ENCODE data around the gene PALM. TPM values are rescaled to one million over a fixed set of nuclear protein-coding genes. Genes with fewer than 3 reads are reported as not detected.
"Not testable (repeated sequence)": the region's sequence is repeated elsewhere in the genome, so short reads cannot be mapped to it uniquely, and the experiment has no call there.

PALM gene
- total RNA-seq, 1 experiment from 2014 or later: 43.7 TPM

DNA sequence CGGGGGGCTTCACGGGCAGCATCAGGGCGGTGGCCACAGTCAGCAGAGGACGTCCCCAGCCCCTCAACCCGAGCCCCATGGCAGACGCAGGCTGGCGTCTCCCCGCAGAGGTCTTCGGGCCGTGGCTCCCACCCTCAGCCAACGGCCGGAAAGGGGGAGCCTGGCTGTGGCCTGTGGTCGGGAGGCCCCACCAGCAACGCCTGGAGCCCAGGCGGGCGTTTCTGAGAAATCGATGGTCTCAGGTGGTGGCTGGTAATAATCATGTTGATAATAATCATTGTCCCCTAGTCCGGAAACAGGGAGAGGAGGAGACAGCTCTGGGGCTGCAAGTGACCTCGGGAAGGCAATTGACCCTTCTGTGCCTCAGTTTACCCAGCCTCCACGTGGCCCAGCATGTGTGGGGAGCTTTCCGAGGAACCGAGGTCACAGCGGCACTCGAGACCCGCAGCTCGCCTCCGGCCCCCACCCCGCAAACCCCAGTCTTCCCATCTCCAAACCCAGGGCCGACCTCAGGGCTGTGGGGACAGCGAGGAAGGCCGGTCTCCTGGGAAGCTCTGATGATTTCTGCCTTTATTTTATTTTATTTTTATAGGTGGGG is 13.3 kb upstream of the PALM start, which contains the start of gene PRSS57:
TSS of gene PRSS57 (minus strand) at position 101 of the 598 bp plus-strand sequence. CDS start at position 79, 22 bp downstream.
- no TSS peak for BruUV-seq (replicated peaks)
- intact Hi-C loops (cut with micrococcal nuclease): no loop called here
- H3K4me3 ChIP-seq (replicated peaks in 1 of 2; ENCODE audit: low read depth in 1 of 2, low read length in 2 of 2): no peak within 1 kb of the TSS

DNA sequence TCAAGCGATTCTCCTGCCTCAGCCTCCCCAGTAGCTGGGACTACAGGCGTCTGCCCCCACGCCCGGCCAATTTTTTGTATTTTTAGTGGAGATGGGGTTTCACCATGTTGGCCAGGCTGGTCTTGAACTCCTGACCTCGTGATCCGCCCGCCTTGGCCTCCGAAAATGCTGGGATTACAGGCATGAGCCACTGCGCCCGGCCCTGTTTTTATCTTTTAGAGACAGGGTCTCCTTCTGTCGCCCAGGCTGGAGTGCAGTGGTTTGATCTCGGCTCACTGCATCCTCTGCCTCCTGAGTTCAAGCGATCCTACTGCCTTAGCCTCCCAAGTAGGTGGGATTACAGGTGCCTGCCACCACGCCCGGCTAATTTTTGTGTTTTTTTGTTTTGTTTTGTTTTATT is 10.2 kb upstream of the PALM start:
- CTCF ChIA-PET; H3K9me2 ChIP-seq (ENCODE audit: insufficient read depth); H3K4me1 ChIP-seq (ENCODE audit: control insufficient read depth in 1 of 2, insufficient read depth in 2 of 2, low read length in 2 of 2); RAD21 ChIA-PET (ENCODE audit: low non-redundant PET in 1 of 2, low total read pairs in 2 of 2, uncharacterized antibody in 2 of 2, unreplicated experiment in 2 of 2); BruUV-seq (replicated peaks); H3K79me2 ChIP-seq (ENCODE audit: insufficient read depth, low read length); H3K9me3 ChIP-seq (ENCODE audit: control insufficient read depth in 1 of 2, insufficient read depth in 1 of 2, low read depth in 1 of 2, low read length in 2 of 2); H4K20me1 ChIP-seq (ENCODE audit: insufficient read depth); H3K27me3 ChIP-seq (ENCODE audit: insufficient read depth, low read length); ATAC-seq; H3K4me3 ChIP-seq (replicated peaks in 1 of 2; ENCODE audit: low read depth in 1 of 2, low read length in 2 of 2); H3K9ac ChIP-seq (ENCODE audit: low read length); H3K36me3 ChIP-seq (ENCODE audit: control insufficient read depth in 1 of 2, insufficient read depth in 2 of 2, low read length in 2 of 2); H2AFZ ChIP-seq (ENCODE audit: low read depth, low read length, poor library complexity, severe bottlenecking); H3K27ac ChIP-seq (ENCODE audit: low read depth, low read length); DNase-seq (ENCODE audit: low read depth, low spot score); H3K4me2 ChIP-seq (ENCODE audit: low read length); intact Hi-C loops (cut with micrococcal nuclease): not testable (repeated sequence)
- POLR2A ChIA-PET: interaction anchor here (2.0 kb wide), 1 partner anchor 18 kb away, joined by 10 read pairs; no protein-coding TSS in a partner anchor

More for the DNA sequence above, 13.3 kb upstream of the PALM start, which contains the start of gene PRSS57:
- Histone ChIP-seq H3K79me2 (ENCODE audit: insufficient read depth, low read length) (no peaks in the 10 kb centered on the region), H3K4me1 (ENCODE audit: control insufficient read depth in 1 of 2, insufficient read depth in 2 of 2, low read length in 2 of 2) (no peaks in the 10 kb centered on the region), H3K36me3 (ENCODE audit: control insufficient read depth in 1 of 2, insufficient read depth in 2 of 2, low read length in 2 of 2) (no peaks in the 10 kb centered on the region), H3K9ac (ENCODE audit: low read length) (no peak within 1 kb of the TSS), H2AFZ (ENCODE audit: low read depth, low read length, poor library complexity, severe bottlenecking) (no peak within 1 kb of the TSS), H3K4me2 (ENCODE audit: low read length) (no peak within 1 kb of the TSS), H3K27ac (ENCODE audit: low read depth, low read length) (no peak within 1 kb of the TSS), H3K9me3 (ENCODE audit: control insufficient read depth in 1 of 2, insufficient read depth in 1 of 2, low read depth in 1 of 2, low read length in 2 of 2) (no peaks in the 10 kb centered on the region), H3K9me2 (ENCODE audit: insufficient read depth) (no peaks in the 10 kb centered on the region), H4K20me1 (ENCODE audit: insufficient read depth) (no peaks in the 10 kb centered on the region), H3K27me3 (ENCODE audit: insufficient read depth, low read length) (no peaks in the 10 kb centered on the region)
- no peak for ATAC-seq
- CTCF ChIA-PET: no interaction called here
- TF ChIP-seq JUND (IDR thresholded peaks at IDR 0.05): no peak
- TF ChIP-seq, protein P1, sequence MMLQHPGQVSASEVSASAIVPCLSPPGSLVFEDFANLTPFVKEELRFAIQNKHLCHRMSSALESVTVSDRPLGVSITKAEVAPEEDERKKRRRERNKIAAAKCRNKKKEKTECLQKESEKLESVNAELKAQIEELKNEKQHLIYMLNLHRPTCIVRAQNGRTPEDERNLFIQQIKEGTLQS (IDR thresholded peaks at IDR 0.05): no peak
- no peak for TF ChIP-seq YY1 (IDR thresholded peaks at IDR 0.05; ENCODE audit: extremely low read depth, insufficient replicate concordance, low read depth, low read length)
- no peak for TF ChIP-seq CBX3 (IDR thresholded peaks at IDR 0.05; ENCODE audit: low read depth)
- TF ChIP-seq, protein P2, sequence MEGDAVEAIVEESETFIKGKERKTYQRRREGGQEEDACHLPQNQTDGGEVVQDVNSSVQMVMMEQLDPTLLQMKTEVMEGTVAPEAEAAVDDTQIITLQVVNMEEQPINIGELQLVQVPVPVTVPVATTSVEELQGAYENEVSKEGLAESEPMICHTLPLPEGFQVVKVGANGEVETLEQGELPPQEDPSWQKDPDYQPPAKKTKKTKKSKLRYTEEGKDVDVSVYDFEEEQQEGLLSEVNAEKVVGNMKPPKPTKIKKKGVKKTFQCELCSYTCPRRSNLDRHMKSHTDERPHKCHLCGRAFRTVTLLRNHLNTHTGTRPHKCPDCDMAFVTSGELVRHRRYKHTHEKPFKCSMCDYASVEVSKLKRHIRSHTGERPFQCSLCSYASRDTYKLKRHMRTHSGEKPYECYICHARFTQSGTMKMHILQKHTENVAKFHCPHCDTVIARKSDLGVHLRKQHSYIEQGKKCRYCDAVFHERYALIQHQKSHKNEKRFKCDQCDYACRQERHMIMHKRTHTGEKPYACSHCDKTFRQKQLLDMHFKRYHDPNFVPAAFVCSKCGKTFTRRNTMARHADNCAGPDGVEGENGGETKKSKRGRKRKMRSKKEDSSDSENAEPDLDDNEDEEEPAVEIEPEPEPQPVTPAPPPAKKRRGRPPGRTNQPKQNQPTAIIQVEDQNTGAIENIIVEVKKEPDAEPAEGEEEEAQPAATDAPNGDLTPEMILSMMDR (IDR thresholded peaks at IDR 0.05 in 2 of 3, conservative IDR thresholded peaks at IDR 0.05 in 1 of 3; ENCODE audit: borderline replicate concordance in 1 of 3, insufficient read depth in 1 of 3, low read depth in 2 of 3, low read length in 2 of 3): no peak
- no peak for TF ChIP-seq EZH2 (IDR thresholded peaks at IDR 0.05)
- no peak for TF ChIP-seq FOSL1 (IDR thresholded peaks at IDR 0.05; ENCODE audit: low read depth)
- TF ChIP-seq POLR2A (IDR thresholded peaks at IDR 0.05; ENCODE audit: borderline replicate concordance, extremely low read depth, insufficient read depth, insufficient read length): no peak
- TF ChIP-seq ELF1 (IDR thresholded peaks at IDR 0.05; ENCODE audit: borderline replicate concordance, low read depth): no peak
- no peak for TF ChIP-seq SRF (IDR thresholded peaks at IDR 0.05; ENCODE audit: low read depth)
- no peak for TF ChIP-seq SIN3A (IDR thresholded peaks at IDR 0.05; ENCODE audit: low read depth)
- no peak for TF ChIP-seq ZNF274 (IDR thresholded peaks at IDR 0.05; ENCODE audit: low read depth, low read length)
- no peak for TF ChIP-seq SP1 (IDR thresholded peaks at IDR 0.05; ENCODE audit: low read depth)
- no peak for DNase-seq (ENCODE audit: low read depth, low spot score)
- POLR2A ChIA-PET: no interaction called here
- RAD21 ChIA-PET (ENCODE audit: low non-redundant PET in 1 of 2, low total read pairs in 2 of 2, uncharacterized antibody in 2 of 2, unreplicated experiment in 2 of 2): no interaction called here

- H4K20me1 ChIP-seq (ENCODE audit: insufficient read depth); H3K4me2 ChIP-seq (ENCODE audit: low read length); H3K27me3 ChIP-seq (ENCODE audit: insufficient read depth, low read length); ATAC-seq; BruUV-seq (replicated peaks); intact Hi-C loops (cut with micrococcal nuclease); DNase-seq (ENCODE audit: low read depth, low spot score); H2AFZ ChIP-seq (ENCODE audit: low read depth, low read length, poor library complexity, severe bottlenecking); H3K9me2 ChIP-seq (ENCODE audit: insufficient read depth); POLR2A ChIA-PET; H3K79me2 ChIP-seq (ENCODE audit: insufficient read depth, low read length); RAD21 ChIA-PET (ENCODE audit: low non-redundant PET in 1 of 2, low total read pairs in 2 of 2, uncharacterized antibody in 2 of 2, unreplicated experiment in 2 of 2); CTCF ChIA-PET; H3K36me3 ChIP-seq (ENCODE audit: control insufficient read depth in 1 of 2, insufficient read depth in 2 of 2, low read length in 2 of 2); H3K4me3 ChIP-seq (replicated peaks in 1 of 2; ENCODE audit: low read depth in 1 of 2, low read length in 2 of 2); H3K27ac ChIP-seq (ENCODE audit: low read depth, low read length); H3K9me3 ChIP-seq (ENCODE audit: control insufficient read depth in 1 of 2, insufficient read depth in 1 of 2, low read depth in 1 of 2, low read length in 2 of 2); H3K9ac ChIP-seq (ENCODE audit: low read length): not testable (repeated sequence)
- H3K4me1 ChIP-seq (ENCODE audit: control insufficient read depth in 1 of 2, insufficient read depth in 2 of 2, low read length in 2 of 2): peaks cover 6 to 14% of the 10 kb centered on the region in 2 experiments; a peak in 3 of 4 replicates
These were observed 8.8 kb upstream of the PALM start for GRCh38 chr19:699885-700284.
